ENCODE measurements around the gene DCC.

Gene DCC

GRCh38 chr18:53038608-53039007 lies 698.6 kb downstream of the DCC start:
- Histone ChIP-seq H3K27me3 (no peaks in the 10 kb centered on the region), H3K4me1 (no peaks in the 10 kb centered on the region), H3K36me3 (no peaks in the 10 kb centered on the region), H3K9me3 (no peaks in the 10 kb centered on the region), H3K4me3 (ENCODE audit: low read depth, low read length) (no peak overlapping the region)
- no peak for TF ChIP-seq CTCF (IDR thresholded peaks at IDR 0.05; ENCODE audit: low read depth, low read length)
- DNase-seq: no peak

- no peaks in the 10 kb centered on the region for H3K36me3 ChIP-seq
- TF ChIP-seq CTCF (IDR thresholded peaks at IDR 0.05; ENCODE audit: low read depth, low read length): no peak
- H3K9me3 ChIP-seq: no peaks in the 10 kb centered on the region
- DNase-seq: no peak
- H3K4me3 ChIP-seq (ENCODE audit: low read depth, low read length): no peak overlapping the region
- H3K27me3 ChIP-seq: no peaks in the 10 kb centered on the region
- no peaks in the 10 kb centered on the region for H3K4me1 ChIP-seq
These were observed 700.3 kb downstream of the DCC start for GRCh38 chr18:53040286-53040685.

GRCh38 chr18:53056064-53056463 lies 716.1 kb downstream of the DCC start:
- Histone ChIP-seq H3K4me1 (no peaks in the 10 kb centered on the region), H3K36me3 (no peaks in the 10 kb centered on the region), H3K27me3 (no peaks in the 10 kb centered on the region), H3K4me3 (ENCODE audit: low read depth, low read length) (no peak overlapping the region), H3K9me3 (no peaks in the 10 kb centered on the region)
- no peak for TF ChIP-seq CTCF (IDR thresholded peaks at IDR 0.05; ENCODE audit: low read depth, low read length)
- no peak for DNase-seq

GRCh38 chr18:53070788-53071187 lies 730.8 kb downstream of the DCC start:
- Histone ChIP-seq H3K27me3 (no peaks in the 10 kb centered on the region), H3K4me1 (no peaks in the 10 kb centered on the region), H3K36me3 (no peaks in the 10 kb centered on the region), H3K9me3 (no peaks in the 10 kb centered on the region), H3K4me3 (ENCODE audit: low read depth, low read length) (no peak overlapping the region)
- no peak for DNase-seq
- TF ChIP-seq CTCF (IDR thresholded peaks at IDR 0.05; ENCODE audit: low read depth, low read length): no peak

GRCh38 chr18:53080687-53081086 lies 740.7 kb downstream of the DCC start:
- no peaks in the 10 kb centered on the region for H3K27me3 ChIP-seq
- H3K4me3 ChIP-seq (ENCODE audit: low read depth, low read length): no peak overlapping the region
- H3K9me3 ChIP-seq: no peaks in the 10 kb centered on the region
- no peak for TF ChIP-seq CTCF (IDR thresholded peaks at IDR 0.05; ENCODE audit: low read depth, low read length)
- DNase-seq: no peak
- H3K4me1 ChIP-seq: no peaks in the 10 kb centered on the region
- H3K36me3 ChIP-seq: no peaks in the 10 kb centered on the region

GRCh38 chr18:53093636-53094035 lies 753.6 kb downstream of the DCC start:
- H3K9me3 ChIP-seq: no peaks in the 10 kb centered on the region
- no peak overlapping the region for H3K4me3 ChIP-seq (ENCODE audit: low read depth, low read length)
- no peaks in the 10 kb centered on the region for H3K4me1 ChIP-seq
- no peaks in the 10 kb centered on the region for H3K36me3 ChIP-seq
- H3K27me3 ChIP-seq: no peaks in the 10 kb centered on the region
- no peak for DNase-seq
- TF ChIP-seq CTCF (IDR thresholded peaks at IDR 0.05; ENCODE audit: low read depth, low read length): no peak

Data from BE2C (cell line).